GM12874 (cell line): ENCODE measurements around the gene DLGAP4.

Experiments
- CTCF ChIP-seq: IDR thresholded peaks from 2 replicates; pipeline ENCODE4 v1.5.1; 2011; ENCODE audit warnings: low read depth, mild to moderate bottlenecking, control low read depth, low read length, moderate library complexity; ENCODE audit not compliant: insufficient read depth

Gene DLGAP4

GRCh38 chr20:36528176-36528874 is 222.2 kb downstream of the DLGAP4 start:
- TF ChIP-seq CTCF, result no peak

GRCh38 chr20:36528875-36529417 is 222.8 kb downstream of the DLGAP4 start:
- TF ChIP-seq CTCF, result no peak

- TF ChIP-seq CTCF, result no peak
These were observed 226.2 kb downstream of the DLGAP4 start for GRCh38 chr20:36532388-36532787.

GRCh38 chr20:36532822-36533221 is 226.7 kb downstream of the DLGAP4 start:
- TF ChIP-seq CTCF, result no peak

GRCh38 chr20:36538026-36538722 is 232.0 kb downstream of the DLGAP4 start:
- TF ChIP-seq CTCF, result no peak

- no peak for TF ChIP-seq CTCF
These were observed 234.5 kb downstream of the DLGAP4 start for GRCh38 chr20:36540551-36541211.

- no peak for TF ChIP-seq CTCF
These were observed 235.2 kb downstream of the DLGAP4 start, which contains the start of gene MYL9 for GRCh38 chr20:36541227-36541767. Gene MYL9, plus strand, starts transcription at chr20:36541519. Its CDS starts 3,366 bp downstream, at chr20:36544885.
